Non-pigmented ciliary epithelial cell (primary cell): Measurements from ENCODE around the gene MTMR12.

ENCODE experiments used
- DNase-seq: peaks from one replicate; pipeline ENCODE4 v3.0.0-alpha.2; 2010; ENCODE audit warnings: low read depth

Gene MTMR12

GRCh38 chr5:32312595-32313332 is at the start of gene MTMR12:
Gene MTMR12 (minus strand): TSS chr5:32312939. CDS start chr5:32312838, 101 bp downstream.
- DNase-seq, result peak; percentile 97

GRCh38 chr5:32362527-32362926 is 49.8 kb upstream of the MTMR12 start:
- no peak for DNase-seq

GRCh38 chr5:32360906-32361305 is 48.2 kb upstream of the MTMR12 start:
- DNase-seq, result no peak

GRCh38 chr5:32358611-32359010 is 45.9 kb upstream of the MTMR12 start:
- DNase-seq, result no peak

- no peak for DNase-seq
Observed at GRCh38 chr5:32357658-32358057, 44.9 kb upstream of the MTMR12 start.

- DNase-seq, result no peak
Observed at GRCh38 chr5:32355686-32356085, 42.9 kb upstream of the MTMR12 start.

GRCh38 chr5:32353420-32353819 is 40.7 kb upstream of the MTMR12 start:
- DNase-seq, result no peak

- no peak for DNase-seq
Observed at GRCh38 chr5:32352685-32353084, 39.9 kb upstream of the MTMR12 start.

- no peak for DNase-seq
Observed at GRCh38 chr5:32346869-32347268, 34.1 kb upstream of the MTMR12 start.

GRCh38 chr5:32343058-32343672 is 30.4 kb upstream of the MTMR12 start:
- DNase-seq, result no peak

GRCh38 chr5:32342656-32343055 is 29.9 kb upstream of the MTMR12 start:
- DNase-seq, result no peak

- DNase-seq, result no peak
Observed at GRCh38 chr5:32339878-32340277, 27.1 kb upstream of the MTMR12 start.

GRCh38 chr5:32339198-32339597 is 26.5 kb upstream of the MTMR12 start:
- no peak for DNase-seq

GRCh38 chr5:32332966-32333365 is 20.2 kb upstream of the MTMR12 start:
- no peak for DNase-seq

- no peak for DNase-seq
Observed at GRCh38 chr5:32332361-32332760, 19.6 kb upstream of the MTMR12 start.

- no peak for DNase-seq
Observed at GRCh38 chr5:32331935-32332274, 19.2 kb upstream of the MTMR12 start.

GRCh38 chr5:32331217-32331934 is 18.6 kb upstream of the MTMR12 start:
- no peak for DNase-seq

GRCh38 chr5:32330126-32330971 is 17.6 kb upstream of the MTMR12 start:
- DNase-seq, result no peak

- DNase-seq, result no peak
Observed at GRCh38 chr5:32329395-32329834, 16.7 kb upstream of the MTMR12 start.

- no peak for DNase-seq
Observed at GRCh38 chr5:32326216-32326772, 13.6 kb upstream of the MTMR12 start.

GRCh38 chr5:32325616-32326015 is 12.9 kb upstream of the MTMR12 start:
- no peak for DNase-seq

GRCh38 chr5:32325062-32325461 is 12.3 kb upstream of the MTMR12 start:
- DNase-seq, result no peak
